Panc1 (cell line): ENCODE data around the gene DIPK1B. TPM values are rescaled to one million over a fixed set of nuclear protein-coding genes. Genes with fewer than 3 reads are reported as not detected.

Source experiments
- ATAC-seq: fragments of 200-7000 bp; cut with Tn5 transposase; 2 replicates; pipeline ENCODE4 v1.9.1; 2020; ENCODE audit warnings: mild to moderate bottlenecking, moderate library complexity
- BruUV-seq: library from RNA; stranded (reverse); fragments of 400-500 nt; replicated peaks from 2 replicates; lab custom pipeline; 2021; lab: Mats Ljungman, UMichigan
- CTCF ChIA-PET: fragments of 300-600 bp; sonication (Branson Sonifier 250); formaldehyde crosslinking; loops from one replicate; lab custom pipeline; 2022; ENCODE audit warnings: antibody characterized with exemption; lab: Charles Lee
- POLR2A ChIA-PET: fragments of 300-600 bp; sonication (Branson Sonifier 250); formaldehyde crosslinking; loops from one replicate; lab custom pipeline; 2022; ENCODE audit warnings: antibody characterized with exemption; lab: Charles Lee
- DNase-seq: peaks from one replicate; pipeline ENCODE4 v3.0.0-alpha.2; 2010; ENCODE audit warnings: low read depth, low spot score
- H3K27ac ChIP-seq: 2 replicates; pipeline ENCODE4 v1.5.1; 2011; ENCODE audit warnings: mild to moderate bottlenecking, low read length, inconsistent platforms
- H3K27me3 ChIP-seq: fragments of 200-500 bp; sonication (Bioruptor generic); 2 replicates; pipeline ENCODE4 v1.6.0; 2014; ENCODE audit warnings: low read length, inconsistent platforms; ENCODE audit not compliant: control insufficient read depth, insufficient read depth
- H3K36me3 ChIP-seq: fragments of 200-500 bp; sonication (Bioruptor generic); 2 replicates; pipeline ENCODE4 v1.5.1; 2014; ENCODE audit warnings: inconsistent platforms, mild to moderate bottlenecking, low read length, moderate library complexity; ENCODE audit not compliant: control insufficient read depth, insufficient read depth
- H3K4me1 ChIP-seq: 2 replicates; pipeline ENCODE4 v1.5.1; 2011; ENCODE audit warnings: inconsistent platforms, mild to moderate bottlenecking, low read length, moderate library complexity; ENCODE audit not compliant: control insufficient read depth, insufficient read depth
- H3K4me3 ChIP-seq, 2 experiments: 2 replicates each; pipeline ENCODE4 v1.5.1; 2011 to 2012; ENCODE audit warnings: low read depth in 2 of 2, low read length in 2 of 2, mild to moderate bottlenecking in 2 of 2, inconsistent platforms in 1 of 2, moderate library complexity in 1 of 2
- H3K9me3 ChIP-seq: fragments of 200-500 bp; sonication (Bioruptor generic); 2 replicates; pipeline ENCODE4 v1.5.1; 2014; ENCODE audit warnings: low read depth, mild to moderate bottlenecking, inconsistent platforms, low read length, moderate library complexity; ENCODE audit not compliant: control insufficient read depth, insufficient read depth
- POLR2AphosphoS5 ChIP-seq: IDR thresholded peaks from 2 replicates; pipeline ENCODE4 v1.6.1; 2012; ENCODE audit warnings: mild to moderate bottlenecking, low read depth, low read length, moderate library complexity
- SIN3A ChIP-seq: IDR thresholded peaks from 2 replicates; pipeline ENCODE4 v1.6.1; 2012; ENCODE audit warnings: low read depth, mild to moderate bottlenecking, low read length, moderate library complexity, borderline replicate concordance; ENCODE audit not compliant: insufficient read depth
- TCF7L2 ChIP-seq: IDR thresholded peaks from 2 replicates; pipeline ENCODE4 v1.6.1; 2011; ENCODE audit warnings: mild to moderate bottlenecking, low read depth, low read length, inconsistent platforms
- in situ Hi-C: cut with HindIII; loops from 2 replicates; pipeline ENCODE4 v1.10.0; 2016; ENCODE audit warnings: low sequenced_read_pairs, low pct_unique_long_range_greater_than_20kb
- intact Hi-C: fragments of 100-400 bp; cut with micrococcal nuclease; formaldehyde crosslinking; loops from one replicate; pipeline ENCODE4 v1.10.0; 2022; ENCODE audit not compliant: unreplicated experiment
- total RNA-seq: library from RNA; stranded (reverse); gene quantifications from one replicate; pipeline ENCODE4 v1.2.1, GENCODE V29; 2021; ENCODE audit not compliant: unreplicated experiment
- TF ChIP-seq, protein P1 (sequence below), 2 experiments: IDR thresholded peaks; 2 replicates each; pipeline ENCODE4 v1.6.1; 2011 to 2012; ENCODE audit warnings: low read depth in 2 of 2, control low read depth in 1 of 2, low read length in 1 of 2, mild to moderate bottlenecking in 1 of 2, moderate library complexity in 1 of 2; ENCODE audit not compliant: insufficient read depth in 1 of 2
- TF ChIP-seq, protein P2 (sequence below): fragments of 450-650 bp; IDR thresholded peaks from 2 replicates; pipeline ENCODE4 v1.5.1; 2017; ENCODE audit warnings: mild to moderate bottlenecking

Gene DIPK1B
- total RNA-seq, 1 experiment from 2014 or later, result 10.6 TPM

GRCh38 chr9:136763649-136764035 is 51.3 kb downstream of the DIPK1B start:
- Histone ChIP-seq H3K4me1 (peaks cover 3% of the 10 kb centered on the region; the same call in 1 of the 2 replicates), H3K4me3 (no peak overlapping the region), H3K27ac (no peak overlapping the region), H3K9me3 (no peaks in the 10 kb centered on the region), H3K27me3 (no peaks in the 10 kb centered on the region), H3K36me3 (no peaks in the 10 kb centered on the region)
- no peak for TF ChIP-seq TCF7L2
- TF ChIP-seq, protein P1, sequence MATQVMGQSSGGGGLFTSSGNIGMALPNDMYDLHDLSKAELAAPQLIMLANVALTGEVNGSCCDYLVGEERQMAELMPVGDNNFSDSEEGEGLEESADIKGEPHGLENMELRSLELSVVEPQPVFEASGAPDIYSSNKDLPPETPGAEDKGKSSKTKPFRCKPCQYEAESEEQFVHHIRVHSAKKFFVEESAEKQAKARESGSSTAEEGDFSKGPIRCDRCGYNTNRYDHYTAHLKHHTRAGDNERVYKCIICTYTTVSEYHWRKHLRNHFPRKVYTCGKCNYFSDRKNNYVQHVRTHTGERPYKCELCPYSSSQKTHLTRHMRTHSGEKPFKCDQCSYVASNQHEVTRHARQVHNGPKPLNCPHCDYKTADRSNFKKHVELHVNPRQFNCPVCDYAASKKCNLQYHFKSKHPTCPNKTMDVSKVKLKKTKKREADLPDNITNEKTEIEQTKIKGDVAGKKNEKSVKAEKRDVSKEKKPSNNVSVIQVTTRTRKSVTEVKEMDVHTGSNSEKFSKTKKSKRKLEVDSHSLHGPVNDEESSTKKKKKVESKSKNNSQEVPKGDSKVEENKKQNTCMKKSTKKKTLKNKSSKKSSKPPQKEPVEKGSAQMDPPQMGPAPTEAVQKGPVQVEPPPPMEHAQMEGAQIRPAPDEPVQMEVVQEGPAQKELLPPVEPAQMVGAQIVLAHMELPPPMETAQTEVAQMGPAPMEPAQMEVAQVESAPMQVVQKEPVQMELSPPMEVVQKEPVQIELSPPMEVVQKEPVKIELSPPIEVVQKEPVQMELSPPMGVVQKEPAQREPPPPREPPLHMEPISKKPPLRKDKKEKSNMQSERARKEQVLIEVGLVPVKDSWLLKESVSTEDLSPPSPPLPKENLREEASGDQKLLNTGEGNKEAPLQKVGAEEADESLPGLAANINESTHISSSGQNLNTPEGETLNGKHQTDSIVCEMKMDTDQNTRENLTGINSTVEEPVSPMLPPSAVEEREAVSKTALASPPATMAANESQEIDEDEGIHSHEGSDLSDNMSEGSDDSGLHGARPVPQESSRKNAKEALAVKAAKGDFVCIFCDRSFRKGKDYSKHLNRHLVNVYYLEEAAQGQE (IDR thresholded peaks at IDR 0.05; ENCODE audit: insufficient read depth in 1 of 2, low read depth in 2 of 2, low read length in 1 of 2), result no peak
- no peak for TF ChIP-seq SIN3A
- TF ChIP-seq POLR2AphosphoS5, result no peak
- TF ChIP-seq, protein P2, sequence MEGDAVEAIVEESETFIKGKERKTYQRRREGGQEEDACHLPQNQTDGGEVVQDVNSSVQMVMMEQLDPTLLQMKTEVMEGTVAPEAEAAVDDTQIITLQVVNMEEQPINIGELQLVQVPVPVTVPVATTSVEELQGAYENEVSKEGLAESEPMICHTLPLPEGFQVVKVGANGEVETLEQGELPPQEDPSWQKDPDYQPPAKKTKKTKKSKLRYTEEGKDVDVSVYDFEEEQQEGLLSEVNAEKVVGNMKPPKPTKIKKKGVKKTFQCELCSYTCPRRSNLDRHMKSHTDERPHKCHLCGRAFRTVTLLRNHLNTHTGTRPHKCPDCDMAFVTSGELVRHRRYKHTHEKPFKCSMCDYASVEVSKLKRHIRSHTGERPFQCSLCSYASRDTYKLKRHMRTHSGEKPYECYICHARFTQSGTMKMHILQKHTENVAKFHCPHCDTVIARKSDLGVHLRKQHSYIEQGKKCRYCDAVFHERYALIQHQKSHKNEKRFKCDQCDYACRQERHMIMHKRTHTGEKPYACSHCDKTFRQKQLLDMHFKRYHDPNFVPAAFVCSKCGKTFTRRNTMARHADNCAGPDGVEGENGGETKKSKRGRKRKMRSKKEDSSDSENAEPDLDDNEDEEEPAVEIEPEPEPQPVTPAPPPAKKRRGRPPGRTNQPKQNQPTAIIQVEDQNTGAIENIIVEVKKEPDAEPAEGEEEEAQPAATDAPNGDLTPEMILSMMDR, result no peak
- in situ Hi-C loops (no loop called here), intact Hi-C loops (no loop called here)
- POLR2A ChIA-PET, result no interaction called here
- DNase-seq (no peak), ATAC-seq (no peak)
- CTCF ChIA-PET, result interaction anchor here (0.5 kb wide), 1 partner anchor 27 kb away, joined by 6 read pairs; no protein-coding TSS in a partner anchor
- no TSS peak for BruUV-seq

DNA sequence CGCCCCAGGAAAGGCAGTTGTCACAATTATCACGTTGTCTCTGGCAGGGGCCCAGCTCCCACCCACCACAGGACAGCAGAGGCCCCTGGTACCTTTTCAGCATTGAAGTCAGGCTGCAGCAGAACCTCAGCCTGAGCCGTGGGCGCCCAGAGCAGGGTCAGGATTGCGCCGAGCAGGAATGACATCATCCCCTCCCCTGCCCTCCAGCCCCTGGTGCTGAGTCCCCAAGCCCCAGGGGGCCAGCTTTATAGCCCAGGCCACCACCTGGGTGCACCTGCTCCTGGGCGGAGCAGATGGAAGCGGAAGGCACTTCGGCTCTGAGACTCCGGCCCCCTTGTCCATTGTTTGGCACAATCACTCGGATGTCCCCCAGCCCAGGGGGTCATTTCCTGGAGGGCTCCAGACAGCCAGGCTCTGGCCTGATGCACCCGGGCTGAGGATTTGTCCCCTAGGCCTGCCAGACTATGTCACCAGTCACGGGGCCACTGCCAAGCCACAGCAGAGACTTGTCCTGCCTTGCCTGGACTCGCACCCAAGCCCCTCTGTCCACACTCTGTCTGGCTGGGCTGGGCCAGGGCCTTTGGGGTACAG is 52.0 kb downstream of the DIPK1B start, which contains the start of gene LCN15:
LCN15 (minus strand) TSS at position 218 of the 591 bp plus-strand sequence; CDS start at position 188, 30 bp downstream.
- ChIA-PET POLR2A (no interaction called here), CTCF (no interaction called here)
- Histone ChIP-seq H3K4me3 (no peak within 1 kb of the TSS), H3K9me3 (no peaks in the 10 kb centered on the region), H3K36me3 (no peaks in the 10 kb centered on the region), H3K27me3 (no peaks in the 10 kb centered on the region), H3K27ac (no peak within 1 kb of the TSS), H3K4me1 (peaks cover 3% of the 10 kb centered on the region; the same call in 1 of the 2 replicates)
- BruUV-seq, result no TSS peak
- no peak for ATAC-seq
- no peak for DNase-seq
- TF ChIP-seq, protein P2, result no peak
- TF ChIP-seq, protein P1 (IDR thresholded peaks at IDR 0.05; ENCODE audit: insufficient read depth in 1 of 2, low read depth in 2 of 2, low read length in 1 of 2), result no peak
- TF ChIP-seq POLR2AphosphoS5 (no peak), SIN3A (no peak), TCF7L2 (no peak)
- in situ Hi-C loops, result no loop called here
- intact Hi-C loops, result no loop called here
